SK-N-SH (cell line): Measurements from ENCODE around the gene NFATC2IP. TPM values are rescaled to one million over a fixed set of nuclear protein-coding genes. Genes with fewer than 3 reads are reported as not detected.
"Not testable (repeated sequence)": the region's sequence is repeated elsewhere in the genome, so short reads cannot be mapped to it uniquely, and the experiment has no call there.

Experiments
- CTCF ChIA-PET: fragments of 300-600, 350-600 bp; formaldehyde crosslinking; extraction: SDS; loops from one replicate; lab custom pipeline; 2021; lab: Yijun Ruan, JAX
- POLR2A ChIA-PET: fragments of 350-600 bp; sonication (Branson Sonifier 250); formaldehyde crosslinking; extraction: SDS; loops from one replicate; lab custom pipeline; 2020; ENCODE audit warnings: antibody characterized with exemption, inconsistent platforms; lab: Yijun Ruan, JAX
- DNase-seq: peaks from one replicate; pipeline ENCODE4 v3.0.0; 2012
- H2AFZ ChIP-seq: fragments of 200-600 bp; sonication (generic); 2 replicates; pipeline ENCODE4 v1.8.1; 2016; ENCODE audit warnings: antibody characterized with exemption, mild to moderate bottlenecking, low read depth
- H3F3A ChIP-seq: fragments of 200-600 bp; sonication (generic); replicated peaks from 2 replicates; pipeline ENCODE3; 2016; ENCODE audit warnings: antibody characterized with exemption, mild to moderate bottlenecking; ENCODE audit not compliant: insufficient read depth
- H3K27ac ChIP-seq, 2 experiments: fragments of 200-500 bp in 1 of 2; fragments of 200-600 bp in 1 of 2; sonication (Bioruptor generic) in 1 of 2; sonication (generic), shearing (Covaris generic) in 1 of 2; 2 replicates each; pipeline versions ENCODE4 v1.5.1 to v1.6.1; 2014 to 2016; ENCODE audit warnings: low read depth in 2 of 2, inconsistent platforms in 1 of 2, low read length in 1 of 2, mild to moderate bottlenecking in 1 of 2, mixed read lengths in 1 of 2
- H3K27me3 ChIP-seq: fragments of 200-600 bp; sonication (generic), shearing (Covaris generic); 2 replicates; pipeline ENCODE4 v1.6.1; 2016; ENCODE audit warnings: mixed run types; ENCODE audit not compliant: insufficient read depth
- H3K36me3 ChIP-seq, 2 experiments: fragments of 200-500 bp in 1 of 2; fragments of 200-600 bp in 1 of 2; sonication (Bioruptor generic) in 1 of 2; sonication (generic) in 1 of 2; replicated peaks in 1 of 2; 2 replicates each; pipeline versions ENCODE3 to v1.5.1; 2014 to 2016; ENCODE audit warnings: low read length in 1 of 2, mild to moderate bottlenecking in 1 of 2; ENCODE audit not compliant: insufficient read depth in 2 of 2, control insufficient read depth in 1 of 2
- H3K4me1 ChIP-seq, 2 experiments: fragments of 200-500 bp in 1 of 2; fragments of 200-600 bp in 1 of 2; sonication (Bioruptor generic) in 1 of 2; sonication (generic), shearing (Covaris generic) in 1 of 2; 2 replicates each; pipeline versions ENCODE4 v1.5.1 to v1.6.1; 2014 to 2016; ENCODE audit warnings: low read depth in 1 of 2, low read length in 1 of 2, mixed run types in 1 of 2; ENCODE audit not compliant: insufficient read depth in 2 of 2, control insufficient read depth in 1 of 2
- H3K4me2 ChIP-seq: fragments of 200-600 bp; sonication (generic), shearing (Covaris generic); 2 replicates; pipeline ENCODE4 v1.6.1; 2017; ENCODE audit warnings: mixed run types
- H3K4me3 ChIP-seq, 2 experiments: fragments of 200-500 bp in 1 of 2; fragments of 200-600 bp in 1 of 2; sonication (Bioruptor generic) in 1 of 2; sonication (generic), shearing (Covaris generic) in 1 of 2; 2 replicates each; pipeline versions ENCODE4 v1.5.1 to v1.8.1; 2014 to 2016; ENCODE audit warnings: low read depth in 2 of 2, inconsistent platforms in 1 of 2, low read length in 1 of 2, mild to moderate bottlenecking in 1 of 2, mixed read lengths in 1 of 2, moderate library complexity in 1 of 2
- H3K79me2 ChIP-seq: fragments of 200-600 bp; sonication (generic); 2 replicates; pipeline ENCODE4 v1.8.1; 2017; ENCODE audit warnings: mild to moderate bottlenecking; ENCODE audit not compliant: insufficient read depth
- H3K9ac ChIP-seq: fragments of 200-600 bp; sonication (generic); 2 replicates; pipeline ENCODE4 v1.6.1; 2017; ENCODE audit warnings: mixed run types
- H3K9me2 ChIP-seq: fragments of 200-600 bp; sonication (generic); 2 replicates; pipeline ENCODE4 v1.6.1; 2017; ENCODE audit warnings: mixed run types
- H3K9me3 ChIP-seq: fragments of 200-600 bp; sonication (generic); 2 replicates; pipeline ENCODE4 v1.6.1; 2017; ENCODE audit warnings: mixed run types, mild to moderate bottlenecking, moderate library complexity
- H4K20me1 ChIP-seq: fragments of 200-600 bp; sonication (generic); 2 replicates; pipeline ENCODE4 v1.6.1; 2017; ENCODE audit warnings: mild to moderate bottlenecking, mixed run types; ENCODE audit not compliant: insufficient read depth
- FOSL2 ChIP-seq: IDR thresholded peaks from 2 replicates; pipeline ENCODE4 v1.4.0; 2012; ENCODE audit warnings: low read depth, mild to moderate bottlenecking, moderate library complexity, borderline replicate concordance
- FOXJ3 ChIP-seq: sonication (generic); formaldehyde crosslinking; IDR thresholded peaks from 2 replicates; pipeline ENCODE4 v1.5.1; 2020; ENCODE audit warnings: mild to moderate bottlenecking, missing genetic modification reagents
- FOXM1 ChIP-seq: IDR thresholded peaks from 2 replicates; pipeline ENCODE4 v1.4.0; 2012; ENCODE audit warnings: low read depth, mild to moderate bottlenecking
- GABPA ChIP-seq: IDR thresholded peaks from 2 replicates; pipeline ENCODE4 v1.4.0; 2012; ENCODE audit warnings: low read depth, mild to moderate bottlenecking
- MXI1 ChIP-seq: IDR thresholded peaks from 2 replicates; pipeline ENCODE4 v1.6.1; 2012; ENCODE audit warnings: mild to moderate bottlenecking, low read depth, low read length, improper control_type of control experiment
- NFIC ChIP-seq: IDR thresholded peaks from 2 replicates; pipeline ENCODE4 v1.4.0; 2012; ENCODE audit warnings: borderline replicate concordance
- SMC3 ChIP-seq: IDR thresholded peaks from 2 replicates; pipeline ENCODE4 v1.6.1; 2012; ENCODE audit warnings: low read depth, low read length, improper control_type of control experiment
- TAF1 ChIP-seq: IDR thresholded peaks from 2 replicates; pipeline ENCODE4 v1.6.1; 2012; ENCODE audit warnings: low read depth, mild to moderate bottlenecking, low read length, moderate library complexity, borderline replicate concordance
- WGBS: methylation state at CpG from one replicate; pipeline ENCODE4 v1.1.6; 2017; ENCODE audit warnings: low lambda C conversion rate; 5-methylcytosine and 5-hydroxymethylcytosine counted together
- polyA plus RNA-seq, 3 experiments: library from polyadenylated mRNA; depleted of rRNA; stranded (reverse); fragments of >200 nt; gene quantifications; 2 replicates each; pipeline ENCODE4 v1.2.3, GENCODE V29; 2012
- TF ChIP-seq, protein P1 (sequence below): fragments of 150-350 bp; IDR thresholded peaks from 2 replicates; pipeline ENCODE4 v1.6.1; 2016; ENCODE audit warnings: mild to moderate bottlenecking, low read depth, low read length
- TF ChIP-seq, protein P2 (sequence below): IDR thresholded peaks from 2 replicates; pipeline ENCODE4 v1.4.0; 2012; ENCODE audit warnings: low read depth, borderline replicate concordance

Gene NFATC2IP
- polyA plus RNA-seq, 1 of the 3 experiments (the other 2 are of a cell fraction), result 41.9 TPM

- TF ChIP-seq TAF1 (no peak), SMC3 (no peak)
These were observed 12.0 kb upstream of the NFATC2IP start (continued) for GRCh38 chr16:28938721-28939120.

- not testable (repeated sequence) for H3F3A ChIP-seq, H3K9me2 ChIP-seq, H3K79me2 ChIP-seq, H3K36me3 ChIP-seq, H3K4me2 ChIP-seq, H4K20me1 ChIP-seq, H3K27me3 ChIP-seq, H3K4me3 ChIP-seq, H3K27ac ChIP-seq, H3K9me3 ChIP-seq, H3K4me1 ChIP-seq, H3K9ac ChIP-seq, DNase-seq, H2AFZ ChIP-seq
- POLR2A ChIA-PET, result interaction anchor here (1.0 kb wide), 1 partner anchor 35 kb away, joined by 3 read pairs; the partner anchor contains the start of gene SPNS1
- CTCF ChIA-PET, result interaction anchor here (0.7 kb wide), 1 partner anchor 22 kb away, joined by 3 read pairs; no protein-coding TSS in a partner anchor
- 84% methylated on average over 7 of the region's 7 CpGs for WGBS
These were observed 10.9 kb upstream of the NFATC2IP start for GRCh38 chr16:28939825-28940224.

- Histone ChIP-seq H3K79me2 (no peaks in the 10 kb centered on the region), H3F3A (no peaks in the 10 kb centered on the region), H3K27ac (no peak overlapping the region), H3K4me2 (no peak overlapping the region), H3K9ac (no peak overlapping the region), H3K4me1 (peaks cover 3 to 4% of the 10 kb centered on the region in 2 experiments; a peak in 1 of 4 replicates), H3K9me2 (no peaks in the 10 kb centered on the region), H3K4me3 (no peak overlapping the region), H3K27me3 (no peaks in the 10 kb centered on the region), H4K20me1 (no peaks in the 10 kb centered on the region), H3K36me3 (no peaks in the 10 kb centered on the region), H3K9me3 (no peaks in the 10 kb centered on the region), H2AFZ (no peak overlapping the region)
- CTCF ChIA-PET, result interaction anchor here (1.0 to 2.7 kb wide), 2 partner anchors 11 to 30 kb away, joined by 3 to 14 read pairs; partner anchors contain the start of gene CD19
- POLR2A ChIA-PET, result no interaction called here
- DNase-seq, result no peak
- TF ChIP-seq FOXJ3, result no peak
- TF ChIP-seq GABPA, result no peak
- no peak for TF ChIP-seq FOXM1
- TF ChIP-seq FOSL2, result no peak
- TF ChIP-seq, protein P1, sequence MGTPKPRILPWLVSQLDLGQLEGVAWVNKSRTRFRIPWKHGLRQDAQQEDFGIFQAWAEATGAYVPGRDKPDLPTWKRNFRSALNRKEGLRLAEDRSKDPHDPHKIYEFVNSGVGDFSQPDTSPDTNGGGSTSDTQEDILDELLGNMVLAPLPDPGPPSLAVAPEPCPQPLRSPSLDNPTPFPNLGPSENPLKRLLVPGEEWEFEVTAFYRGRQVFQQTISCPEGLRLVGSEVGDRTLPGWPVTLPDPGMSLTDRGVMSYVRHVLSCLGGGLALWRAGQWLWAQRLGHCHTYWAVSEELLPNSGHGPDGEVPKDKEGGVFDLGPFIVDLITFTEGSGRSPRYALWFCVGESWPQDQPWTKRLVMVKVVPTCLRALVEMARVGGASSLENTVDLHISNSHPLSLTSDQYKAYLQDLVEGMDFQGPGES, result no peak
- no peak for TF ChIP-seq MXI1
- TF ChIP-seq, protein P2, sequence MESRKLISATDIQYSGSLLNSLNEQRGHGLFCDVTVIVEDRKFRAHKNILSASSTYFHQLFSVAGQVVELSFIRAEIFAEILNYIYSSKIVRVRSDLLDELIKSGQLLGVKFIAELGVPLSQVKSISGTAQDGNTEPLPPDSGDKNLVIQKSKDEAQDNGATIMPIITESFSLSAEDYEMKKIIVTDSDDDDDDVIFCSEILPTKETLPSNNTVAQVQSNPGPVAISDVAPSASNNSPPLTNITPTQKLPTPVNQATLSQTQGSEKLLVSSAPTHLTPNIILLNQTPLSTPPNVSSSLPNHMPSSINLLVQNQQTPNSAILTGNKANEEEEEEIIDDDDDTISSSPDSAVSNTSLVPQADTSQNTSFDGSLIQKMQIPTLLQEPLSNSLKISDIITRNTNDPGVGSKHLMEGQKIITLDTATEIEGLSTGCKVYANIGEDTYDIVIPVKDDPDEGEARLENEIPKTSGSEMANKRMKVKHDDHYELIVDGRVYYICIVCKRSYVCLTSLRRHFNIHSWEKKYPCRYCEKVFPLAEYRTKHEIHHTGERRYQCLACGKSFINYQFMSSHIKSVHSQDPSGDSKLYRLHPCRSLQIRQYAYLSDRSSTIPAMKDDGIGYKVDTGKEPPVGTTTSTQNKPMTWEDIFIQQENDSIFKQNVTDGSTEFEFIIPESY, result no peak
- TF ChIP-seq NFIC, result no peak
These were observed 7.5 kb upstream of the NFATC2IP start for GRCh38 chr16:28943281-28943680.
